Glomerular visceral epithelial cell (primary cell): Measurements from ENCODE around the gene NLRC4.
"Not testable (repeated sequence)": the region's sequence is repeated elsewhere in the genome, so short reads cannot be mapped to it uniquely, and the experiment has no call there.

Experiments
- DNase-seq: peaks from one replicate; pipeline ENCODE4 v3.0.0-alpha.2; 2016; ENCODE audit errors: extremely low spot score

Gene NLRC4

GRCh38 chr2:32248299-32248698, 16.4 kb downstream of the NLRC4 start:
- DNase-seq: no peak

GRCh38 chr2:32246911-32247310, 17.8 kb downstream of the NLRC4 start:
- no peak for DNase-seq

DNA sequence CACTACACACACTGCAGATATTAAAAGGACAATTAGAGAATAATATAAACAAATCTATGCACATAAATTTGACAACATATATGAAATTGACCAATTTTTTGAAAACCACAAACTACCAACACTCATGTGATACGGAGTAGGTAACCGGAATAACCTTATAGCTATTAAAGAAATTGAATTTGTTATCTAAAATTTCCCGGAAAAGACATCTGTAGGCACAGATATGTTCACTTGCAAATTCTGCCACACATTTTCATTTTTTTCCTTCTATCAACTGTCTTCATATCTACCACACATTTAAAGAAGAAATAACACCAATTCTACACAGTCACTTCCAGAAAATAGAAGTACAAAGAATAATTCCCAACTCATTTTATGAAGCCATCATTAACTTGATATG, 22.4 kb downstream of the NLRC4 start:
- DNase-seq: no peak

DNA sequence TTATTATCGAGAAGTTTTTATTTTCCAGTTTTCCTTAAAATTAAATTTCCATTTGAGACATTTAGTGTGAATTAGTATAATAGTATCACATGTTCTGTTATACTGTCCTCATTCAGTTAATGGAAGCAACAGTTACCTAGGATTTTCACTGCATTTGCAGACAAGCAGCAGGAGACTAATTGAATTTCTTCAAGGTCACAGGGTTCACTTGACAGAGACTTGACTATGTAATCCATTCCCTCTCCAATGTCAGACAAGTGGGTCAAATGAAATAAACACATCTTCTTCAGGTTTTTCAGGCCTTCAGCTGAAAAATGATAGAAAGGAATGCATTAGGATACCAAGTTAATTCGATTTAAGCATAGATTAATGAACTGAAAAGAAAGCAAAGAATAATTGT, 26.7 kb downstream of the NLRC4 start:
- no peak for DNase-seq

DNA sequence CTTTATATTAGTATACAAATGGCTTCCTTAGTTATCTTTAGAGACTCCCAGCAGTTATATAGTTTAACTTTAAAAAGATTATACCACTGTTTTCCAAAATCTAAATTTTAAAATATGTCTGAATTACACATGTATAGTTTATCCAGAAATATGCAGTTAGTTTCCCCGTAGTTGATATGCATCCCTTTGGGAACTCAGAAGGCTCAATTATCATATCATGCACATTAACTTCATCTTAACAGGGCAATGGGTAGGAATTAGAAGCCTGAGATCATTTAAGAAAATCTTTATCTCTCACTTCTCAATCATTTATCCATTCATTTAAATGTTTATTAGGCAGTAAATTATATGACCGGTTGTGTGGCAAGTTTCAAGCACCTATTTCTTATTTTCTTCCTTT, 27.2 kb downstream of the NLRC4 start:
- no peak for DNase-seq

DNA sequence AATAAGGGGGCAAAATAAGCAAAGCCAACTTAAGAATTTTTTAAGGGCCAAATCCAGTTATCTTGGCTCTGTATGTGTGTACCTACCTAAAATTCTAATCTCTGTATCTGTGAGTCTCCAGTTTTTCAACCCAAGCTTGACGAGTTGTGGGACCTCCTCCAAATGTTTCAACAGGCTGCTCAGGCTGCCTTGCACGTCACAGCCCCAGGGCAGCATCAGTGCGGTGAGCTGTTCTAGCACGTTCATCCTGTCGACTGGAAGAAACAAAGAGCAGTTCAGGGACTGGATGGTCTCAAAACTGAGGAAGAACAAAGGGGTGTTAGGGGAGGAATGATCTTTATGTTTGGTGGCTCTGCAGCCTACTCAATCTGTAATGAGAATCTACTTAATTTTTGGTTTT, 29.4 kb downstream of the NLRC4 start:
- no peak for DNase-seq

- DNase-seq: no peak
Measured at GRCh38 chr2:32231959-32232358, 32.7 kb downstream of the NLRC4 start.

- no peak for DNase-seq
Measured at GRCh38 chr2:32229635-32230034, 35.1 kb downstream of the NLRC4 start.

DNA sequence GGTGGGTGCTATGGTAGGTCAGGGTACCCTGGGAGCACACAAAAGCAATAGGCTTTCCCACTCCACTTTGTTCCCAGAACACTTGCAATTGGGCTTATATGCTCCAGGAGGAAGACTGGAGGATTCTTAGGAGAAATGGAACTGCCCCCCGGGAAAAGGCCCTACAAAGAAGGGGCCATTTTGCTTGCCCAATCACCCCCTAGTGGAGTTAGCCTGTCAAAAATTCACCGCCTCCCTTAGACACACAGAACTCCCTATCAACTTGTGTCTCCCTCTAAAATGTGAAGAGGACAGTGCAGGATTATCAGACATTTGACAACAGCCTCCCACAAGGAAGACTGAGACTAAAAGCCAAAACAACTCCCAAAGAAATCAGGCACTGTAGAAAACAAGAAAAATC, 36.5 kb downstream of the NLRC4 start:
- no peak for DNase-seq

- DNase-seq: no peak
Measured at GRCh38 chr2:32227492-32227891, 37.2 kb downstream of the NLRC4 start.

- no peak for DNase-seq
Measured at GRCh38 chr2:32222966-32223365, 41.7 kb downstream of the NLRC4 start.

DNA sequence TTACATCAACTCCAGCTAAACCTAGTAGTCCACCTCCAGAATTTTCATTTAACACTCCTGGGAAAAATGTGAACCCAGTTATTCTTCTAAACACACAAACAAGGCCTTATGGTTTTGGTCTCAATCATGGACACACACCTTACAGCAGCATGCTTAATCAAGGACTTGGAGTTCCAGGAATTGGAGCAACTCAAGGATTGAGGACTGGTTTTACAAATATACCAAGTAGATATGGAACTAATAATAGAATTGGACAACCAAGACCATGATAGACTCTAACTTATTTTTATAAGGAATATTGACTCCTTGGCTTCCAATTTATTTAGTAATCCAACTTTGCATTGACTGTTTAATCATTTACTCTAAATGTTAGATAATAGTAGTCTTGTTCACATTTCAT, 44.2 kb downstream of the NLRC4 start:
- DNase-seq: no peak

GRCh38 chr2:32212295-32212694, 52.4 kb downstream of the NLRC4 start:
- DNase-seq: no peak

DNA sequence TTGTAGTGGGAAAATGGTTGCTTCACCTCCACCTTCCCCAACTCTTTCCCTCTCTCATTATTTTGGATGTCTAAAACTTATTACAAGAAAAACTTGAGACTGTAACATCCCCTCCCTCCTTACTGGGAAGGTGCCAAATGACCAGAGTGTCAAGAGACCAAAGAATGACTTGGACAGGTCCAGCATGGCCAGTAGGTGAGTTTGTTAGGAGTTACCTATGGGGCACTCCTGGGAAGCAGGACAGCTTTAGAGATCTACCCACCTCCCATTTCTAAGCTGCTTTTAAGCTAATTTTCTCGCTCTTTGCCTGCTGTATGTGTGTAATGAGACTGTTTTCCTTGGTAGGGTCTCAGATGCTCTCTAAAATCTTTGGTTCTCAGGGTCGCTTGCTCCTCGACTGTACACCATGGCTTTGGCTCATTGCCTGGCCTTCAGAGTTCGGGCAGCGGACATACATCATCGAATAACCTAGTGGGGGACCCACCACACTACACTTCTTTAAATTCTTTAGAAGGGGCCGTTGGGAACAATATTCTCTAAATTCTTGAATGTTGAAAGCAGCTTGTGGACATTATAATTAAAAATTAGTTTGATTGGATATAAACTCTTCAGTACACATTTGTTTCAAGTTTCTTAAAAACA, 53.8 kb downstream of the NLRC4 start:
- DNase-seq: no peak

GRCh38 chr2:32203428-32203827, 61.3 kb downstream of the NLRC4 start:
- not testable (repeated sequence) for DNase-seq

DNA sequence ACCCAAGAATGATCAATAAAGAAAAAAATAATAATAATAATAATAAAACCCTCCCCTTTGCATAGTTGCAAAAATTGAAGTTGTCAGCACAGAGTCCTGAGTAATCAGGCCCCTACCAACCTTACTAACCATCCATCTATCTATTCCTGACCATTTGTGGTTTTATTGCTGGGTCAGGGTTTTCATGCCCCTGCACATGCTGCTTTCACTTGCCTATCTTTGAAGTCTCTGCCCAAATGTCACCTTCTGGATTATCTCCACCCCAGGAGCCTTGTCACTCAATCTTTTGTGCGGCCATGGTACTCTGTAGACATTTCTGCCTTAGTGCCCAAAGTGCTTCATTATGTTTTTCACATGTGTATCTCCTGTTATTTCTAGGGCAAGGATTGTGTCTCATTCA, 63.9 kb downstream of the NLRC4 start:
- no peak for DNase-seq

- DNase-seq: no peak
Measured at GRCh38 chr2:32192418-32192817, 72.3 kb downstream of the NLRC4 start.

DNA sequence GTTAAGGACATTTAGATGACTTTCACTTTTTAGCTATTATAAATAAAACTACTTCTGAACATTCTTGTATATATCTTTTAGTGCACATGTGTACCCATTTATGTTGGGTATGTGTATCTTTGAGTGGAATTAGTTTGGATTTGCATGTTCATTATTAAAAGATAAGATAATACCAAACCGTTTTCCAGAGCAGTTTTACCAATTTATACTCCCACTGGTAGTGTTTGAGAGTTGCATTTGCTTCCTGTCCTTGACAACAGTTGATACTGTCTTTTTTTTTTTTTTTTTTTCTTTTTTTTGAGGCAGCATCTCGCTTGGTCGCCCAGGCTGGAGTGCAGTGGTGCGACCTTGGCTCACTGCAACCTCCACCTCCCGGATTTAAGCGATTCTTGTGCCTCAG, 75.7 kb downstream of the NLRC4 start:
- DNase-seq: no peak

DNA sequence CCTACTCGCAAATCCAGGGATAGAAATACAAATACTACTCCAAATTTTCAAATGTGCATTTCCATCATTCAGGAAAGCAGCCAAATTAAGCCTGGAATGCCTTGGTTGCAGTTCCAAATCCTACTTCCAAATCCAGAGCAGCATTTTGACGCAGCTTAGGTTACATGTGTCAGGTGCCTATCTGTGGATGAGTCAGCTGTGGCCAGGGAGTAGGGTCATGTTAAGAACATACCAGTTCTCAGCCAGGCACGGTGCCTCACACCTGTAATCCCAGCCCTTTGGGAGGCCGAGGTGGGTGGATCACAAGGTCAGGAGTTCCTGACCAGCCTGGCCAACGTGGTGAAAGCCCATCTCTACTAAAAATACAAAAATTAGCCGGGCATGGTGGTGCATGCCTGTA, 82.0 kb downstream of the NLRC4 start:
- DNase-seq: no peak
